ENCODE measurements around the gene PTPRK. TPM values are rescaled to one million over a fixed set of nuclear protein-coding genes. Genes with fewer than 3 reads are reported as not detected.

Gene PTPRK
- total RNA-seq, 4 donors from 2014 or later, result 7.3 to 22.9 (median 13.0) TPM

- no peak for DNase-seq
- Histone ChIP-seq H3K4me3 (no peak overlapping the region), H3K27me3 (no peaks in the 10 kb centered on the region), H3K9me3 (no peaks in the 10 kb centered on the region), H3K4me1 (no peaks in the 10 kb centered on the region), H3K36me3 (no peaks in the 10 kb centered on the region), H3K27ac (no peak overlapping the region)
- no peak for TF ChIP-seq CTCF (IDR thresholded peaks at IDR 0.05 in 4 of 5, conservative IDR thresholded peaks at IDR 0.05 in 1 of 5)
- TF ChIP-seq POLR2A (IDR thresholded peaks at IDR 0.05), result no peak
- ATAC-seq, result no peak
- in situ Hi-C loops (cut with MboI; ENCODE audit: low sequenced_read_pairs in 4 of 4) (no loop called here), intact Hi-C loops (cut with DNase I; ENCODE audit: low total_unique reads) (no loop called here)
Observed at GRCh38 chr6:128216917-128217316, 303.5 kb downstream of the PTPRK start.

GRCh38 chr6:128209771-128210170 is 310.6 kb downstream of the PTPRK start:
- Histone ChIP-seq H3K27ac (no peak overlapping the region), H3K4me1 (no peaks in the 10 kb centered on the region), H3K9me3 (no peaks in the 10 kb centered on the region), H3K36me3 (no peaks in the 10 kb centered on the region), H3K4me3 (no peak overlapping the region), H3K27me3 (no peaks in the 10 kb centered on the region)
- intact Hi-C loops (cut with DNase I; ENCODE audit: low total_unique reads), result no loop called here
- no peak for ATAC-seq
- no peak for DNase-seq
- in situ Hi-C loops (cut with MboI; ENCODE audit: low sequenced_read_pairs in 4 of 4), result no loop called here
- TF ChIP-seq POLR2A (IDR thresholded peaks at IDR 0.05) (no peak), CTCF (IDR thresholded peaks at IDR 0.05 in 4 of 5, conservative IDR thresholded peaks at IDR 0.05 in 1 of 5) (no peak)

- in situ Hi-C loops (cut with MboI; ENCODE audit: low sequenced_read_pairs in 4 of 4) (no loop called here), intact Hi-C loops (cut with DNase I; ENCODE audit: low total_unique reads) (no loop called here)
- ATAC-seq, result no peak
- Histone ChIP-seq H3K27ac (no peak overlapping the region), H3K4me3 (no peak overlapping the region), H3K36me3 (no peaks in the 10 kb centered on the region), H3K9me3 (no peaks in the 10 kb centered on the region), H3K27me3 (no peaks in the 10 kb centered on the region), H3K4me1 (no peaks in the 10 kb centered on the region)
- no peak for DNase-seq
- TF ChIP-seq POLR2A (IDR thresholded peaks at IDR 0.05) (no peak), CTCF (IDR thresholded peaks at IDR 0.05 in 4 of 5, conservative IDR thresholded peaks at IDR 0.05 in 1 of 5) (no peak)
Observed at GRCh38 chr6:128208851-128209580, 311.4 kb downstream of the PTPRK start.

- Histone ChIP-seq H3K4me3 (no peak overlapping the region), H3K36me3 (no peaks in the 10 kb centered on the region), H3K9me3 (no peaks in the 10 kb centered on the region), H3K4me1 (no peaks in the 10 kb centered on the region), H3K27me3 (no peaks in the 10 kb centered on the region), H3K27ac (no peak overlapping the region)
- in situ Hi-C loops (cut with MboI; ENCODE audit: low sequenced_read_pairs in 4 of 4) (no loop called here), intact Hi-C loops (cut with DNase I; ENCODE audit: low total_unique reads) (no loop called here)
- no peak for TF ChIP-seq POLR2A (IDR thresholded peaks at IDR 0.05)
- TF ChIP-seq CTCF (IDR thresholded peaks at IDR 0.05 in 4 of 5, conservative IDR thresholded peaks at IDR 0.05 in 1 of 5), result no peak
- DNase-seq, result no peak
- no peak for ATAC-seq
Observed at GRCh38 chr6:128208078-128208477, 312.3 kb downstream of the PTPRK start.
